H9 (cell line): ENCODE measurements around the gene NPAS3. TPM values are rescaled to one million over a fixed set of nuclear protein-coding genes. Genes with fewer than 3 reads are reported as not detected.

Experiments
- DNase-seq: peaks from one replicate; pipeline ENCODE4 v3.0.0-alpha.2; 2017
- H2AFZ ChIP-seq: one replicate; pipeline ENCODE4 v1.6.1; 2013; ENCODE audit warnings: mild to moderate bottlenecking, low read length, control low read depth, moderate library complexity
- H2AK5ac ChIP-seq: 2 replicates; pipeline ENCODE4 v1.6.1; 2013; ENCODE audit warnings: low read length, control low read depth, mixed read lengths; ENCODE audit not compliant: insufficient read length
- H2BK120ac ChIP-seq: one replicate; pipeline ENCODE4 v1.6.1; 2013; ENCODE audit warnings: low read depth, mild to moderate bottlenecking, low read length, control low read depth, inconsistent platforms; ENCODE audit not compliant: poor library complexity, severe bottlenecking
- H2BK12ac ChIP-seq: 2 replicates; pipeline ENCODE4 v1.6.1; 2013; ENCODE audit warnings: low read length, control low read depth, mixed read lengths, low read depth; ENCODE audit not compliant: insufficient read length
- H2BK15ac ChIP-seq: 2 replicates; pipeline ENCODE4 v1.6.1; 2013; ENCODE audit warnings: low read depth, low read length, control low read depth
- H2BK20ac ChIP-seq: one replicate; pipeline ENCODE4 v1.6.1; 2013; ENCODE audit warnings: low read depth, mild to moderate bottlenecking, low read length, control low read depth, inconsistent platforms; ENCODE audit not compliant: poor library complexity, severe bottlenecking
- H2BK5ac ChIP-seq: 2 replicates; pipeline ENCODE4 v1.6.1; 2013; ENCODE audit warnings: low read length, control low read depth, mixed read lengths; ENCODE audit not compliant: insufficient read length
- H3K14ac ChIP-seq: 2 replicates; pipeline ENCODE4 v1.6.1; 2013; ENCODE audit warnings: low read length, control low read depth; ENCODE audit not compliant: insufficient read depth
- H3K18ac ChIP-seq: 2 replicates; pipeline ENCODE4 v1.6.1; 2013; ENCODE audit warnings: low read depth, mild to moderate bottlenecking, mixed read lengths, low read length, control low read depth; ENCODE audit not compliant: insufficient read length
- H3K23ac ChIP-seq: 2 replicates; pipeline ENCODE4 v1.6.1; 2013; ENCODE audit warnings: low read length, control low read depth, mixed read lengths, low read depth; ENCODE audit not compliant: insufficient read length
- H3K23me2 ChIP-seq: 2 replicates; pipeline ENCODE4 v1.6.1; 2013; ENCODE audit warnings: low read depth, mild to moderate bottlenecking, mixed read lengths, low read length, control low read depth; ENCODE audit not compliant: insufficient read length, poor library complexity, severe bottlenecking
- H3K27ac ChIP-seq: 2 replicates; pipeline ENCODE4 v1.5.1; 2013; ENCODE audit warnings: low read length, control low read depth, mixed read lengths, low read depth; ENCODE audit not compliant: insufficient read length
- H3K27me3 ChIP-seq: 2 replicates; pipeline ENCODE4 v1.6.1; 2013; ENCODE audit warnings: low read length, control low read depth, inconsistent platforms; ENCODE audit not compliant: insufficient read depth
- H3K4ac ChIP-seq: 2 replicates; pipeline ENCODE4 v1.6.1; 2013; ENCODE audit warnings: low read depth, mild to moderate bottlenecking, control low read depth, inconsistent platforms, low read length, moderate library complexity
- H3K4me1 ChIP-seq: 2 replicates; pipeline ENCODE4 v1.6.1; 2013; ENCODE audit warnings: low read length, control low read depth, inconsistent platforms; ENCODE audit not compliant: insufficient read depth
- H3K4me2 ChIP-seq: 2 replicates; pipeline ENCODE4 v1.6.1; 2013; ENCODE audit warnings: low read length, control low read depth, mixed read lengths; ENCODE audit not compliant: insufficient read length, insufficient read depth
- H3K56ac ChIP-seq: 2 replicates; pipeline ENCODE4 v1.6.1; 2013; ENCODE audit warnings: low read depth, mild to moderate bottlenecking, mixed read lengths, low read length, control low read depth; ENCODE audit not compliant: insufficient read length
- H3K79me1 ChIP-seq: 2 replicates; pipeline ENCODE4 v1.6.1; 2013; ENCODE audit warnings: low read depth, mild to moderate bottlenecking, moderate library complexity, low read length, control low read depth, inconsistent platforms; ENCODE audit not compliant: insufficient read depth, poor library complexity, severe bottlenecking
- H3K79me2 ChIP-seq: 2 replicates; pipeline ENCODE4 v1.6.1; 2013; ENCODE audit warnings: low read length, control low read depth, inconsistent platforms; ENCODE audit not compliant: insufficient read depth
- H3K9ac ChIP-seq: 2 replicates; pipeline ENCODE4 v1.6.1; 2013; ENCODE audit warnings: low read length, control low read depth, mixed read lengths; ENCODE audit not compliant: insufficient read length; ENCODE audit errors: extremely low read depth
- H3K9me3 ChIP-seq: one replicate; pipeline ENCODE4 v1.6.1; 2013; ENCODE audit warnings: low read depth, low read length, inconsistent platforms; ENCODE audit not compliant: control insufficient read depth
- H3T11ph ChIP-seq: one replicate; pipeline ENCODE4 v1.6.1; 2013; ENCODE audit warnings: mild to moderate bottlenecking, low read length, control low read depth, inconsistent platforms
- H4K20me1 ChIP-seq: one replicate; pipeline ENCODE4 v1.6.1; 2013; ENCODE audit not compliant: control insufficient read depth, insufficient read length, insufficient read depth
- H4K5ac ChIP-seq: 2 replicates; pipeline ENCODE4 v1.6.1; 2013; ENCODE audit warnings: low read depth, mild to moderate bottlenecking, mixed read lengths, low read length, control low read depth; ENCODE audit not compliant: insufficient read length
- H4K8ac ChIP-seq: replicated peaks from 2 replicates; pipeline ENCODE4 v1.6.1; 2013; ENCODE audit warnings: low read length, control low read depth, mixed read lengths, low read depth; ENCODE audit not compliant: insufficient read length
- H4K91ac ChIP-seq: 2 replicates; pipeline ENCODE4 v1.6.1; 2013; ENCODE audit warnings: low read depth, mild to moderate bottlenecking, moderate library complexity, mixed read lengths, low read length, control low read depth; ENCODE audit not compliant: insufficient read length
- H3K27ac Mint-ChIP-seq, 3 experiments: 2 replicates in 2 of 3; 3 replicates in 1 of 3; pipeline ENCODE4 v1.8.0; 2020 to 2021; ENCODE audit warnings: mixed read lengths in 3 of 3, mild to moderate bottlenecking in 1 of 3, moderate library complexity in 1 of 3
- H3K27me3 Mint-ChIP-seq: 2 replicates; pipeline ENCODE4 v1.8.0; 2021; ENCODE audit warnings: low read depth, mild to moderate bottlenecking, moderate library complexity, mixed read lengths
- H3K36me3 Mint-ChIP-seq, 3 experiments: 2 replicates in 2 of 3; 3 replicates in 1 of 3; pipeline ENCODE4 v1.8.0; 2020 to 2021; ENCODE audit warnings: low read depth in 3 of 3, mixed read lengths in 3 of 3; ENCODE audit not compliant: insufficient read depth in 1 of 3
- H3K4me1 Mint-ChIP-seq, 2 experiments: 2 replicates each; pipeline ENCODE4 v1.8.0; 2020; ENCODE audit warnings: mixed read lengths in 2 of 2
- H3K4me3 Mint-ChIP-seq, 2 experiments: 2 replicates in 1 of 2; 3 replicates in 1 of 2; pipeline ENCODE4 v1.8.0; 2020 to 2021; ENCODE audit warnings: mild to moderate bottlenecking in 2 of 2, mixed read lengths in 2 of 2, moderate library complexity in 1 of 2
- H3K9me3 Mint-ChIP-seq, 2 experiments: 2 replicates in 1 of 2; 3 replicates in 1 of 2; pipeline ENCODE4 v1.8.0; 2020; ENCODE audit warnings: mild to moderate bottlenecking in 2 of 2, mixed read lengths in 2 of 2, moderate library complexity in 1 of 2
- CTCF ChIP-seq: fragments of 200-600 bp; sonication (generic); conservative IDR thresholded peaks from 3 replicates; pipeline ENCODE4 v1.8.0; 2021; ENCODE audit warnings: antibody characterized with exemption, mild to moderate bottlenecking
- WGBS: extraction: QIAGEN DNeasy Blood & Tissue Kit; methylation state at CpG from one replicate; pipeline ENCODE4 v1.1.7; 2013; ENCODE audit warnings: missing lambda C conversion rate, low lambda C conversion rate, mixed read lengths; ENCODE audit not compliant: insufficient read length; ENCODE audit errors: extremely low coverage; 5-methylcytosine and 5-hydroxymethylcytosine counted together
- total RNA-seq: library from RNA; stranded (reverse); gene quantifications from 2 replicates; pipeline ENCODE4 v1.2.1, GENCODE V29; 2021

Gene NPAS3
- total RNA-seq, 1 experiment from 2014 or later = 0.17 TPM

DNA sequence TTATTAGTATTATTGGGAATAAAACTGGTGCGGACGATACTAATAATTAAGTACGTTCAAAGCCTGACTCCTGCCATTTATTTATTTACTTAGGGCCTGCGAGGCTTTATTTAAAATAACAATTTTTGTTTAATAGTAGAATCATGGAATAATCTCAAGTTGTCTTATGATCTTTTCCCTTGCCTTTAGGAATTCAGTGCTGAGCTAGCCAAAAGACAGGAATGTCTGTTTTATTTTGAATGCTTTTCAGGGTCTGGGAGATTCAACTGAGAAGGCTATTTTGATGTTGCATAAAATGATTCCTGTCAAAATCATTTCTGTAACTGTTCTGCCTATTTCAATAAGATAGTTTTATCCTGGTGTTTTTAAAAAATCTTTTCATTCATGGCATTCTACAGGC is 522.4 kb downstream of the NPAS3 start:
- Histone ChIP-seq H3K27ac (no peak overlapping the region), H3K79me2 (no peaks in the 10 kb centered on the region), H3K9ac (no peak overlapping the region), H2BK20ac (no peak overlapping the region), H4K5ac (no peak overlapping the region), H3K4me2 (no peak overlapping the region), H4K91ac (no peak overlapping the region), H2BK5ac (no peak overlapping the region), H2AK5ac (no peak overlapping the region), H3K18ac (no peak overlapping the region), H2BK15ac (no peak overlapping the region), H3K79me1 (no peaks in the 10 kb centered on the region), H3K9me3 (no peaks in the 10 kb centered on the region), H3K4me1 (no peaks in the 10 kb centered on the region), H2AFZ (no peak overlapping the region), H3K27me3 (no peaks in the 10 kb centered on the region), H3K14ac (no peak overlapping the region), H2BK12ac (no peak overlapping the region), H2BK120ac (no peak overlapping the region), H3K4ac (no peak overlapping the region), H3T11ph (no peak overlapping the region), H3K23ac (no peak overlapping the region), H4K8ac (no peak overlapping the region), H3K56ac (no peak overlapping the region), H4K20me1 (no peaks in the 10 kb centered on the region), H3K23me2 (no peaks in the 10 kb centered on the region)
- no peaks in the 10 kb centered on the region for H3K9me3 Mint-ChIP-seq
- no peak for TF ChIP-seq CTCF
- H3K4me3 Mint-ChIP-seq = no peak overlapping the region
- H3K27ac Mint-ChIP-seq = no peak overlapping the region
- H3K36me3 Mint-ChIP-seq = no peaks in the 10 kb centered on the region
- no CpG with 5 or more reads among the region's 4 CpGs for WGBS
- no peaks in the 10 kb centered on the region for H3K27me3 Mint-ChIP-seq
- peaks cover 0 to 3% of the 10 kb centered on the region in 2 experiments; a peak in 2 of 4 replicates for H3K4me1 Mint-ChIP-seq
- DNase-seq = no peak
